HCT116 (cell line): Measurements from ENCODE around the gene HRC. TPM values are rescaled to one million over a fixed set of nuclear protein-coding genes. Genes with fewer than 3 reads are reported as not detected.

Experiments
- ATAC-seq: fragments of 200-7000 bp; cut with Tn5 transposase; 2 replicates; pipeline ENCODE4 v1.9.1; 2020; ENCODE audit warnings: mild to moderate bottlenecking, moderate library complexity
- BruUV-seq: library from RNA; stranded (reverse); fragments of 400-500 nt; replicated peaks from 2 replicates; lab custom pipeline; 2021; lab: Mats Ljungman, UMichigan
- CTCF ChIA-PET: fragments of 300-600 bp; sonication (Branson Sonifier 250); formaldehyde crosslinking; loops from one replicate; lab custom pipeline; 2021; ENCODE audit warnings: antibody characterized with exemption; lab: Charles Lee
- POLR2A ChIA-PET: fragments of 300-600, 350-600 bp; sonication (Branson Sonifier 250); formaldehyde crosslinking; loops from one replicate; lab custom pipeline; 2021; ENCODE audit warnings: antibody characterized with exemption; lab: Charles Lee
- RAD21 ChIA-PET, 2 experiments: fragments of 300-600 bp; sonication (Branson Sonifier 250); formaldehyde crosslinking; loops; one replicate each; lab custom pipeline; 2023; ENCODE audit warnings: low total read pairs in 2 of 2; ENCODE audit not compliant: uncharacterized antibody in 2 of 2, unreplicated experiment in 2 of 2, low non-redundant PET in 1 of 2; lab: Charles Lee
- DNase-seq: peaks from one replicate; pipeline ENCODE4 v3.0.0-alpha.2; 2010; ENCODE audit warnings: low read depth, low spot score
- H2AFZ ChIP-seq: fragments of 200-600 bp; shearing (Covaris generic), sonication (generic); 2 replicates; pipeline ENCODE4 v1.6.1; 2017; ENCODE audit warnings: low read depth, mixed run types, mixed read lengths, antibody characterized with exemption, low read length; ENCODE audit not compliant: poor library complexity, severe bottlenecking
- H3K27ac ChIP-seq: 2 replicates; pipeline ENCODE4 v1.5.1; 2012; ENCODE audit warnings: low read depth, low read length
- H3K27me3 ChIP-seq: fragments of 200-600 bp; sonication (generic); 2 replicates; pipeline ENCODE4 v1.6.1; 2016; ENCODE audit warnings: mixed run types, low read length, mixed read lengths; ENCODE audit not compliant: insufficient read depth
- H3K36me3 ChIP-seq, 2 experiments: fragments of 200-500 bp in 1 of 2; fragments of 200-600 bp in 1 of 2; sonication (Bioruptor generic) in 1 of 2; sonication (generic) in 1 of 2; 2 replicates each; pipeline versions ENCODE4 v1.5.1 to v1.6.1; 2014 to 2016; ENCODE audit warnings: low read length in 2 of 2, inconsistent platforms in 1 of 2, mixed read lengths in 1 of 2, mixed run types in 1 of 2; ENCODE audit not compliant: insufficient read depth in 2 of 2, control insufficient read depth in 1 of 2
- H3K4me1 ChIP-seq, 2 experiments: fragments of 200-600 bp in 1 of 2; sonication (generic) in 1 of 2; 2 replicates each; pipeline versions ENCODE4 v1.5.1 to v1.6.1; 2012 to 2017; ENCODE audit warnings: low read length in 2 of 2, inconsistent platforms in 1 of 2, mild to moderate bottlenecking in 1 of 2, mixed read lengths in 1 of 2, mixed run types in 1 of 2, moderate library complexity in 1 of 2; ENCODE audit not compliant: insufficient read depth in 2 of 2, control insufficient read depth in 1 of 2
- H3K4me2 ChIP-seq: fragments of 200-600 bp; sonication (generic); 2 replicates; pipeline ENCODE4 v1.6.1; 2017; ENCODE audit warnings: mixed run types, low read length, mixed read lengths
- H3K4me3 ChIP-seq, 2 experiments: fragments of 200-600 bp in 1 of 2; sonication (generic) in 1 of 2; replicated peaks in 1 of 2; 2 replicates each; pipeline ENCODE4 v1.5.1; 2011 to 2016; ENCODE audit warnings: low read length in 2 of 2, control low read depth in 1 of 2, low read depth in 1 of 2, mild to moderate bottlenecking in 1 of 2, mixed read lengths in 1 of 2, mixed run types in 1 of 2
- H3K79me2 ChIP-seq: fragments of 200-600 bp; sonication (generic); 2 replicates; pipeline ENCODE4 v1.6.1; 2017; ENCODE audit warnings: mild to moderate bottlenecking, mixed run types, low read length, moderate library complexity, mixed read lengths; ENCODE audit not compliant: insufficient read depth
- H3K9ac ChIP-seq: fragments of 200-600 bp; sonication (generic); 2 replicates; pipeline ENCODE4 v1.6.1; 2016; ENCODE audit warnings: low read length, mixed read lengths
- H3K9me2 ChIP-seq: fragments of 200-600 bp; sonication (generic), shearing (Covaris generic); 2 replicates; pipeline ENCODE4 v1.6.1; 2017; ENCODE audit warnings: mixed run types, mild to moderate bottlenecking, moderate library complexity; ENCODE audit not compliant: insufficient read depth
- H3K9me3 ChIP-seq, 2 experiments: fragments of 200-500 bp in 1 of 2; fragments of 200-600 bp in 1 of 2; sonication (Bioruptor generic) in 1 of 2; sonication (generic) in 1 of 2; 2 replicates each; pipeline ENCODE4 v1.6.1; 2014 to 2017; ENCODE audit warnings: low read length in 2 of 2, mixed read lengths in 2 of 2, inconsistent platforms in 1 of 2, low read depth in 1 of 2, mild to moderate bottlenecking in 1 of 2, mixed run types in 1 of 2, moderate library complexity in 1 of 2; ENCODE audit not compliant: control insufficient read depth in 1 of 2, insufficient read depth in 1 of 2
- H4K20me1 ChIP-seq: fragments of 200-600 bp; sonication (generic), shearing (Covaris generic); 2 replicates; pipeline ENCODE4 v1.6.1; 2017; ENCODE audit warnings: mixed run types, mild to moderate bottlenecking, moderate library complexity; ENCODE audit not compliant: insufficient read depth
- ATF3 ChIP-seq: IDR thresholded peaks from 2 replicates; pipeline ENCODE4 v1.6.1; 2012
- CBX3 ChIP-seq: IDR thresholded peaks from 2 replicates; pipeline ENCODE4 v1.6.1; 2012; ENCODE audit warnings: low read depth
- CTCF ChIP-seq, 3 experiments: fragments of 200-600 bp in 1 of 3; sonication (generic) in 1 of 3; IDR thresholded peaks in 2 of 3; conservative IDR thresholded peaks in 1 of 3; 2 replicates each; pipeline ENCODE4 v1.5.1; 2012 to 2017; ENCODE audit warnings: low read depth in 2 of 3, low read length in 2 of 3, antibody characterized with exemption in 1 of 3, borderline replicate concordance in 1 of 3, control low read depth in 1 of 3, mild to moderate bottlenecking in 1 of 3, mixed read lengths in 1 of 3, mixed run types in 1 of 3, moderate library complexity in 1 of 3; ENCODE audit not compliant: insufficient read depth in 1 of 3
- EGR1 ChIP-seq: IDR thresholded peaks from 2 replicates; pipeline ENCODE4 v1.6.1; 2012; ENCODE audit warnings: low read depth
- EZH2phosphoT487 ChIP-seq: fragments of 200-600 bp; IDR thresholded peaks from 2 replicates; pipeline ENCODE4 v1.6.1; 2018; ENCODE audit warnings: antibody characterized with exemption, borderline replicate concordance
- MAX ChIP-seq: IDR thresholded peaks from 2 replicates; pipeline ENCODE4 v1.6.1; 2012
- POLR2A ChIP-seq: IDR thresholded peaks from 2 replicates; pipeline ENCODE4 v1.7.0; 2011; ENCODE audit warnings: borderline replicate concordance; ENCODE audit not compliant: insufficient read depth, insufficient read length; ENCODE audit errors: extremely low read depth
- POLR2AphosphoS5 ChIP-seq: IDR thresholded peaks from 2 replicates; pipeline ENCODE4 v1.6.1; 2011; ENCODE audit warnings: mild to moderate bottlenecking, low read depth, low read length, moderate library complexity
- REST ChIP-seq: IDR thresholded peaks from 2 replicates; pipeline ENCODE4 v1.6.1; 2012; ENCODE audit warnings: low read depth
- SP1 ChIP-seq: IDR thresholded peaks from 2 replicates; pipeline ENCODE4 v1.6.1; 2012; ENCODE audit warnings: low read depth
- SRF ChIP-seq: IDR thresholded peaks from 2 replicates; pipeline ENCODE4 v1.6.1; 2012; ENCODE audit warnings: low read depth
- YY1 ChIP-seq: IDR thresholded peaks from 2 replicates; pipeline ENCODE4 v1.6.1; 2011; ENCODE audit warnings: low read length, low read depth, moderate library complexity, mild to moderate bottlenecking; ENCODE audit not compliant: insufficient replicate concordance; ENCODE audit errors: extremely low read depth
- intact Hi-C: fragments of 100-400 bp; cut with micrococcal nuclease; formaldehyde crosslinking; loops from 2 replicates; pipeline ENCODE4 v1.10.0; 2022
- total RNA-seq: library from RNA; stranded (reverse); gene quantifications from one replicate; pipeline ENCODE4 v1.2.1, GENCODE V29; 2021; ENCODE audit not compliant: unreplicated experiment

The HRC gene
- total RNA-seq, 1 experiment from 2014 or later = not detected

- CTCF ChIA-PET = interaction anchor here (0.5 to 3.0 kb wide), 3 partner anchors 47 to 211 kb away, joined by 5 to 17 read pairs (median 13); partner anchors contain the start of gene TEAD2
- RAD21 ChIA-PET = interaction anchor here in 1 of 2 experiments (0.7 kb wide), 1 partner anchor 90 kb away, joined by 3 read pairs; no protein-coding TSS in a partner anchor
- no peaks in the 10 kb centered on the region for H3K9me3 ChIP-seq
- H3K27me3 ChIP-seq = no peaks in the 10 kb centered on the region
- BruUV-seq = no TSS peak
- H3K4me3 ChIP-seq = peak overlapping the region; percentile 90 to 95
- H3K4me1 ChIP-seq = peaks cover 18 to 49% of the 10 kb centered on the region in 2 experiments
- no peaks in the 10 kb centered on the region for H3K79me2 ChIP-seq
- intact Hi-C loops = loop anchor here (1.0 kb wide), 1 partner anchor 32 kb away; the partner anchor contains the start of genes C19orf73 and PPFIA3
- no peaks in the 10 kb centered on the region for H3K36me3 ChIP-seq
- peak overlapping the region; percentile 98 for H3K9ac ChIP-seq
- ATAC-seq = peak; percentile 69
- peak overlapping the region; percentile 99 for H3K4me2 ChIP-seq
- DNase-seq = peak; percentile 98
- POLR2A ChIA-PET = interaction anchor here (1.1 to 1.6 kb wide), 3 partner anchors 16 to 35 kb away, joined by 3 to 9 read pairs (median 4); no protein-coding TSS in a partner anchor
- peak overlapping the region; percentile 94 for H3K27ac ChIP-seq
- H2AFZ ChIP-seq = no peak overlapping the region
- no peaks in the 10 kb centered on the region for H3K9me2 ChIP-seq
- TF ChIP-seq ATF3 = no peak
- TF ChIP-seq POLR2AphosphoS5 = peak; percentile 57
- no peak for TF ChIP-seq SRF
- TF ChIP-seq REST = no peak
- TF ChIP-seq MAX = peak; percentile 99
- no peak for TF ChIP-seq EZH2phosphoT487
- TF ChIP-seq SP1 = peak; percentile 82
- peak; percentile 51; the same call in 1 of the 2 replicates for TF ChIP-seq CBX3
- TF ChIP-seq YY1 = peak; percentile 12
- no peak for TF ChIP-seq POLR2A
- TF ChIP-seq EGR1 = peak; percentile 70; the same call in 1 of the 2 replicates
- TF ChIP-seq CTCF (IDR thresholded peaks at IDR 0.05 in 2 of 3, conservative IDR thresholded peaks at IDR 0.05 in 1 of 3; ENCODE audit: borderline replicate concordance in 1 of 3, insufficient read depth in 1 of 3, low read depth in 2 of 3, low read length in 2 of 3) = 0 out of 6 replicates have a peak, but pooled peaks of 1 of the 3 experiments have one; percentile 2
- no peaks in the 10 kb centered on the region for H4K20me1 ChIP-seq
Observed at GRCh38 chr19:49151267-49152118, 3.7 kb downstream of the HRC start.
